Transverse colon (tissue), 4 donors: ENCODE measurements around the gene TBC1D20. TPM values are rescaled to one million over a fixed set of nuclear protein-coding genes. Genes with fewer than 3 reads are reported as not detected.

Experiments
- DNase-seq: peaks from one replicate; pipeline ENCODE4 v3.0.0-alpha.2; 2019
- H3K27ac ChIP-seq, 4 donors: fragments of 200-600 bp; sonication (generic); 2 replicates each; pipeline ENCODE4 v1.5.1; 2016 to 2018; ENCODE audit warnings: inconsistent platforms in 4 of 4
- H3K27me3 ChIP-seq: fragments of 200-600 bp; sonication (generic); 2 replicates; pipeline ENCODE4 v1.5.1; 2017; ENCODE audit warnings: inconsistent platforms
- H3K36me3 ChIP-seq, 4 donors: fragments of 200-600 bp; sonication (generic); 2 replicates each; pipeline ENCODE4 v1.5.1; 2017 to 2019; ENCODE audit warnings: inconsistent platforms in 4 of 4
- H3K4me1 ChIP-seq, 4 donors: fragments of 200-600 bp; sonication (generic); 2 replicates each; pipeline ENCODE4 v1.5.1; 2017 to 2020; ENCODE audit warnings: inconsistent platforms in 4 of 4
- H3K4me3 ChIP-seq, 4 donors: fragments of 200-600 bp; sonication (generic); 1 replicate in 1 of 4; 2 replicates in 3 of 4; pipeline versions ENCODE4 v1.5.1 to v1.6.1; 2017 to 2019; ENCODE audit warnings: inconsistent platforms in 4 of 4
- H3K9me3 ChIP-seq, 2 donors: fragments of 200-600 bp; sonication (generic); 2 replicates each; pipeline ENCODE4 v1.5.1; 2017 to 2019; ENCODE audit warnings: inconsistent platforms in 2 of 2
- EP300 ChIP-seq: sonication (generic); formaldehyde crosslinking; IDR thresholded peaks from one replicate; pipeline ENCODE4 v1.6.1; 2017; ENCODE audit warnings: antibody characterized with exemption, low read depth
- POLR2A ChIP-seq: fragments of 450-650 bp; IDR thresholded peaks from one replicate; pipeline ENCODE4 v1.6.1; 2016; ENCODE audit warnings: antibody characterized with exemption, mild to moderate bottlenecking, moderate library complexity
- POLR2AphosphoS5 ChIP-seq, 3 donors: sonication (generic); formaldehyde crosslinking; IDR thresholded peaks; one replicate each; pipeline ENCODE4 v1.6.1; 2016; ENCODE audit warnings: antibody characterized with exemption in 3 of 3
- WGBS, 2 donors: methylation state at CpG; one replicate each; pipeline ENCODE4 v1.1.5; 2018; ENCODE audit warnings: low coverage in 1 of 2; 5-methylcytosine and 5-hydroxymethylcytosine counted together
- in situ Hi-C, 4 donors: fragments of 200-750 bp; cut with MboI; loops; one replicate each; pipeline versions ENCODE4 v1.15.0 to v1.15.1; 2017; ENCODE audit warnings: low sequenced_read_pairs in 3 of 4, low pct_ligation_motif_present in 1 of 4, low pct_unique_long_range_greater_than_20kb in 1 of 4
- intact Hi-C: fragments of 100-400 bp; cut with DNase I; formaldehyde crosslinking; loops from one replicate; pipeline ENCODE4 v1.15.1; 2023; ENCODE audit warnings: low total_unique reads
- total RNA-seq, 4 donors: library from RNA; depleted of rRNA; stranded (reverse); fragments of >200 nt; gene quantifications; one replicate each; pipeline ENCODE4 v1.1.0, GENCODE V29; 2016
- TF ChIP-seq, protein P1 (sequence below), 5 experiments: fragments of 200-600 bp in 3 of 5; fragments of 450-650 bp in 2 of 5; sonication (generic) in 3 of 5; IDR thresholded peaks; 1 replicate in 2 of 5; 2 replicates in 3 of 5; pipeline ENCODE4 v1.5.1; 2016 to 2017; ENCODE audit warnings: antibody characterized with exemption in 5 of 5, inconsistent platforms in 3 of 5, mild to moderate bottlenecking in 2 of 5, moderate library complexity in 1 of 5

TBC1D20 gene
- total RNA-seq, 4 donors from 2014 or later: 29.1 to 65.5 (median 36.9) TPM

DNA sequence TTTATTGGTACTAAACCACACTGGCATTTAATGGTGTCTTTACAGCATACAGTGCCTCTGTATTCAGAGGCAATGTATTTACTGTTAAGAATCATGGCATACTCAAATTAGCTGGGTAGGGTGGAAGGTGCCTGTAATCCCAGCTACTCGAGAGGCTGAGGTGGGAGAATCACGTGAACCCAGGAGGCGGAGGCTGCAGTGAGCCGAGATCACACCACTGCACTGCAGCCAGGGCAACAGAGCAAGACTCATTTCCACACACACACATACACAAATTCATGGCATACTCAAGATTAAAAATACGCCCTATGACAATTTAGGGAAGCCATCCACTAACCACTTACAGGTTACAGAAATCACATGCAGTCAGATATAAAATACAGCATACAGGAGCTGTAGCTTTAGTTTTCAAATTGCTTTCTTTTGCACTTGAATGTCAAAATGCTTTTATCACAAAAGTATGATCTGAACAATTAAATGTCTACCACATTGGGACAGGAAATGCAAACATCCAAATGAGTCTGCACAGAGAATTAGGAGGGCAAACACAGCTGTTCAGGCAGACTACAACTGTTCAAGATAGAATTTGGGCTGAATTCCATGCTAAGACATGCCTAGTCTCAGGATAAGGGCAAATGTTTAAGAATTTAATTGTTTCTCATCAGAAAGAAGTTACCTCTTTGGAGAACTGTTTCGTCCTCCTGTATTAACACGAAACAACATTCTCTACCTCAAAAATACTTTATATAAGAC, 44.8 kb upstream of the TBC1D20 start:
- no peaks in the 10 kb centered on the region for H3K9me3 ChIP-seq
- TF ChIP-seq EP300 (no peak), POLR2A (no peak), POLR2AphosphoS5 (IDR thresholded peaks at IDR 0.05) (no peak)
- TF ChIP-seq, protein P1, sequence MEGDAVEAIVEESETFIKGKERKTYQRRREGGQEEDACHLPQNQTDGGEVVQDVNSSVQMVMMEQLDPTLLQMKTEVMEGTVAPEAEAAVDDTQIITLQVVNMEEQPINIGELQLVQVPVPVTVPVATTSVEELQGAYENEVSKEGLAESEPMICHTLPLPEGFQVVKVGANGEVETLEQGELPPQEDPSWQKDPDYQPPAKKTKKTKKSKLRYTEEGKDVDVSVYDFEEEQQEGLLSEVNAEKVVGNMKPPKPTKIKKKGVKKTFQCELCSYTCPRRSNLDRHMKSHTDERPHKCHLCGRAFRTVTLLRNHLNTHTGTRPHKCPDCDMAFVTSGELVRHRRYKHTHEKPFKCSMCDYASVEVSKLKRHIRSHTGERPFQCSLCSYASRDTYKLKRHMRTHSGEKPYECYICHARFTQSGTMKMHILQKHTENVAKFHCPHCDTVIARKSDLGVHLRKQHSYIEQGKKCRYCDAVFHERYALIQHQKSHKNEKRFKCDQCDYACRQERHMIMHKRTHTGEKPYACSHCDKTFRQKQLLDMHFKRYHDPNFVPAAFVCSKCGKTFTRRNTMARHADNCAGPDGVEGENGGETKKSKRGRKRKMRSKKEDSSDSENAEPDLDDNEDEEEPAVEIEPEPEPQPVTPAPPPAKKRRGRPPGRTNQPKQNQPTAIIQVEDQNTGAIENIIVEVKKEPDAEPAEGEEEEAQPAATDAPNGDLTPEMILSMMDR (IDR thresholded peaks at IDR 0.05): no peak
- no peak overlapping the region for H3K27ac ChIP-seq
- in situ Hi-C loops: no loop called here
- intact Hi-C loops: no loop called here
- no peak overlapping the region for H3K4me3 ChIP-seq
- peaks cover 9 to 41% (median 18%) of the 10 kb centered on the region in 4 donors for H3K4me1 ChIP-seq
- no peaks in the 10 kb centered on the region for H3K27me3 ChIP-seq
- no peak for DNase-seq
- WGBS, 2 donors: 93 to 94% methylated on average over 3 to 7 of the region's 7 CpGs
- peaks cover 0 to 41% (median 12%) of the 10 kb centered on the region in 4 donors for H3K36me3 ChIP-seq

DNA sequence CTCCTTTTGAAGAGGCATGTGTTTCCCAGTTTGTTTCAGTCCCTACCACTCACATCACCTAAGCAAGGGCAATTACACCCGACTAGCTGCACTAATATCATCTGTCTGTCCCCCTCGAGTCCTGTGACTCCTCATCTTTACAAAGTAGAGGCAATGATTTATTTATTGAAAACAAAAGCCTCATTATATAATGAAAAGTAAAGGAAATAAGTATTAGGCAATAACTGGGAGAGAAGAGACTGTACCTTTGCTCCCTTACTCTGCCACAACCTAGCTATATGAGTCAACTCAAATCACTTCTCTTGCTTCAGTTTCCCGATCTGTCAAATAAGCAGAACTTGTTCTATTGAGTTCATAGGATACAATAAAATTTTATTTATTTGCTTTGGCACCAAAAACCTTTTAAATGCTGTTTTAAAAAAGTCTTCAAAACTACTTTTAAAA, 42.3 kb upstream of the TBC1D20 start:
- intact Hi-C loops: no loop called here
- no peaks in the 10 kb centered on the region for H3K27me3 ChIP-seq
- TF ChIP-seq EP300 (no peak), POLR2A (no peak), POLR2AphosphoS5 (IDR thresholded peaks at IDR 0.05) (no peak)
- TF ChIP-seq, protein P1 (IDR thresholded peaks at IDR 0.05): no peak
- H3K4me1 ChIP-seq: peaks cover 3 to 16% (median 9%) of the 10 kb centered on the region in 4 donors
- no peaks in the 10 kb centered on the region for H3K9me3 ChIP-seq
- H3K27ac ChIP-seq: no peak overlapping the region
- peaks cover 0 to 47% (median 22%) of the 10 kb centered on the region in 4 donors for H3K36me3 ChIP-seq
- H3K4me3 ChIP-seq: no peak overlapping the region
- in situ Hi-C loops: no loop called here
- 47% methylated on average over 3 of the region's 3 CpGs for WGBS, 2 donors
- DNase-seq: no peak

- H3K27me3 ChIP-seq: no peaks in the 10 kb centered on the region
- intact Hi-C loops (no loop called here), in situ Hi-C loops (no loop called here)
- no peaks in the 10 kb centered on the region for H3K9me3 ChIP-seq
- no peak overlapping the region for H3K4me3 ChIP-seq
- WGBS, 2 donors: 96 to 97% methylated on average over 7 to 11 of the region's 11 CpGs
- no peak for DNase-seq
- peaks cover 0 to 61% (median 30%) of the 10 kb centered on the region in 4 donors for H3K36me3 ChIP-seq
- H3K4me1 ChIP-seq: peaks cover 0 to 7% (median 4%) of the 10 kb centered on the region in 4 donors
- H3K27ac ChIP-seq: no peak overlapping the region
- TF ChIP-seq, protein P1 (IDR thresholded peaks at IDR 0.05): no peak
- TF ChIP-seq EP300: no peak
- no peak for TF ChIP-seq POLR2A
- TF ChIP-seq POLR2AphosphoS5 (IDR thresholded peaks at IDR 0.05): no peak
Observed at GRCh38 chr20:503048-503737, 40.9 kb upstream of the TBC1D20 start.

DNA sequence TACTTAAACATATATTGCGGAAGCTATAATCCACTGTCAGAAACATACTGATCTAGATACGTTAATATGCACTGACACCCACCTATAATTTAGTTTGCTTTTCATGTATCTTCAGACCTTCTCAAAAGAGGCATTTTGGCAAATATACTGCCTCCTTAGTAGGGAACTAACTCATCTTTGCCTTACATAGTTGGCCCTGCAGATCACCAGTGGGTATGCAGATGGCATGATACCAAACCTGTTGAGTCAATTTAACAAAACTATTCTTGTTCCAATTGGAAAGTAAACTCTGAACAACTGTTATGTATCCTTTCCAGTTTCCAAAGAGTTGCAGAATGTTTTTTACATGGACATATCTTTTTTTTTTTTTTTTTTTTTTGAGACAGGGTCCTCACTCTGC, 35.6 kb upstream of the TBC1D20 start:
- WGBS, 2 donors: 94 to 96% methylated on average over 2 of the region's 2 CpGs
- TF ChIP-seq POLR2A: no peak
- TF ChIP-seq, protein P1 (IDR thresholded peaks at IDR 0.05): no peak
- TF ChIP-seq EP300: no peak
- TF ChIP-seq POLR2AphosphoS5 (IDR thresholded peaks at IDR 0.05): no peak
- Histone ChIP-seq H3K36me3 (peaks cover 0 to 48% (median 22%) of the 10 kb centered on the region in 4 donors), H3K4me1 (peaks cover 0 to 5% (median 0%) of the 10 kb centered on the region in 4 donors), H3K4me3 (no peak overlapping the region), H3K27me3 (no peaks in the 10 kb centered on the region), H3K27ac (no peak overlapping the region), H3K9me3 (no peaks in the 10 kb centered on the region)
- no peak for DNase-seq
- in situ Hi-C loops (no loop called here), intact Hi-C loops (no loop called here)
